ENCODE measurements around the gene CCDC88C.

The CCDC88C gene

DNA sequence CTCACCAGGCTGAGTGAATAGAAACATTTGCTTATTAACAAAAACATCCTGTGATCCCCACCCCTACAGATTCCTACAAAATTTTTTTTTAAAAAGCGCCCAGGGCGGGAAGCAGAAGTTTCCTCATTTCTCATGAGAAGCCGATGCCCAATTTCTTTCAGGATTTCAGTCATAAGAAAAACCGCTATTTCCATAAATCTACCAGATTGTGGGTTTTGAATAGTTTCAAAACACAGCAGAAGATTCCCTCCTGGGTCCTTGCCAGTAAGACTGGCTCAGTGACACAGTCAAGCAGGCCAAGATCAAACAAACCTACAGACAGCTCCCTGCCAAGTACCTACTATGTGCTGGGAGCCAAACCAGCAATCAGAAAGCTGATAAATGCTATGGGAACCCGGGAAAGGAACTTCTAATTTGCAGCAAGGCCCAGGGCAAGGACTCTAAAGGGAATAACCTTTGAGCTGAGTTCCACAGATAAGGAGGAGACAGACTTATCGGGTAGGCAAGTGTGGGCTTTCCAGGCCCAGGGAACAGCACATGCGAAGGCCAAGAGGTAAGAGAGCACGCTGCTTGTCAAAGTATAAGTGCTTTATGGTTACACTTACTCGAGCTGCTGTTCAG, 68.7 kb downstream of the CCDC88C start:
- DNase-seq (ENCODE audit: low read depth) = no peak

DNA sequence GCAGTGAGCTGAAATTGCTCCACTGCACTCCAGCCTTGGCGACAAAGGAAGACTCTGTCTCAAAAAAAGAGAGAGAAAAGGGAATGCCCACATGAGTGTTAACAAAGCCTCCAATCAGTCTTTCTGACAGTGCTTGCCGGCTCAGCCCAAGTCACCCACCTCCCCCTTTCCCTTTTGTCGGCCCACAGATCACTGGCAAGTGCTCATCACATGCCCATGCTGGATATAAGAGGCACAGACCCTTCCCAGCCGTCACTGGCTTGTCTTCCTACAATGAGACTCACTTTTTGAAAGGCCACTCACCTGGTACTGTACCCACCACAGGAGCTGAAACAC, 70.8 kb downstream of the CCDC88C start:
- no peak for DNase-seq (ENCODE audit: low read depth)

DNA sequence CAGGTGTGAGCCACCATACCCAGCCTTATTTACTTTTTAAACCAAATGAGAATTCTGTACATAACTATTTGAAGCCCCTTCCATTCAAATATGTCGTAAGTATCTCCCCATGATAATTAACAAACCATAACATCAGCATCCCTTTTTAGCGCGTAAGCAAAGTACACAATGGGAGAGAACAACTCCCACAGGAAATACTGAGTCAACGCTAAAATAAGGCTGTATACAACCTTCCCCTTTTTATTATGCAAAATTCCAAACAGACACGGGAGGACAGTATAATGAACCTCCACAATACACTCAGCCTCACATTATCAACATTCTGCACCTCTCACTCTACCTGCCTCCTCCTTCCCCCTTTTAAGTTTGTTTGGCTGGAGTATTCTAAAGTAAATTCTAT, 73.5 kb downstream of the CCDC88C start:
- no peak for DNase-seq (ENCODE audit: low read depth)

DNA sequence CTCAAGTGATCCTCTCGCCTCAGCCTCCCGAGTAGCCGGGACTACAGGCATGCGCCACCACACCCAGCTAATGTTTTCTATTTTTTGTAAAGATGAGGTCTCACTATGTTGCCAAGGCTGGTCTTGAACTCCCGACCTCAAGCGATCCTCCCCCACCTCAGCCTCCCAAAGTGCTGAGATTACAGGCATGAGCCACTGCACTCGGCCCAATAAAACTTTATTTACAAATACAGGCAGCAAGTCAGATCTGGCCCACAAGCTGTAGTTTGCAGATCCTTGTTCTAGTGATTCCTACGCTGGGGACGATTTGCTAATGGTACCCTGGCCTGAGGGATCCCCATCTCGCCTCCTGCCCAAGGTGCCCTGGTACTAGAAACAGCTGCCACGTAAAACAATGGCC, 74.6 kb downstream of the CCDC88C start:
- DNase-seq (ENCODE audit: low read depth) = no peak

DNA sequence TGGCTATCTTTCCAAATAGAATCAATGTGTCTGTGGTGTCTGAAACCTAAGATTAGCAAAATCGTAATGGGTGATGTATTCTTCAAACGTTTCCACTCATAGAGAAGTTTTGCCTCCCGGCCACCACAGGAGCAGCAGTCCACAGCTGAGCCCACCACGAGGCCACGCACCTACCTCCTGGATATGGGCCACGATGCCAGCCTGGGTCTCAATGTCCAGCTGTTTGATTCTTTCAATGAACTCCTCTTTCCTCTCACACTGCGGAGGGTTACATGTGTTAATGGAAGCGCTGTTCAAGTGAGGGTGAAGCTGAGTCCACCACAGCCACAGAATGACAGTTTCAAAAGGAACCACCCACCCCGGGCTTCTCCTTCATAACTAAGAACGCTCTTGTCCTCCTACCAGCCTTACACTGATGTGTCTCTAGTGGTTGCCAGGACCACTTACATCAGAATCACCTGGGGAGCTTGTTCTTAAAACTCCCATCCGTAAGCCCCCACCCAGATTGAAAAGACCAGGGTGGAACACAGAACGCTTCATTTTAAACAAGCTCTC, 75.3 kb downstream of the CCDC88C start:
- DNase-seq (ENCODE audit: low read depth) = no peak

DNA sequence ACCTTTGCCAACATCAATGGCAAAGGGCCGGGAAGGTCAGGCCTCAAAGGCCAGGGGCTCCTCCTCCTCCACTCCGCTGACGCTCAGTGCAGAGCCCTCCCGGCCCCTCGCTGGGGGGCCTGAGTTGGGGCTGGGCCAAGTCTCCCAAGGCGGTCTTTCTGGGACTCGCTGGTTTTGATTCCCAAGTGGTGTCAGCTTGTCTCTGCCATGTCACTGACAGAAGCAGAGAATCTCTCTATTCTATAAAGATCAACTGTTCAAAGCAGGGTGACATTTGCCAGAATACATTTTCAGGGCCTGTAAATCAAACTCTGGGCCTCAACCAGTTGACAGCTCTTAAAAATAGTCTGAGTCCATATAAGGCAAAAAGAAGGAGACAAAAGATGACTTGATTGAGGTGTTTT, 75.9 kb downstream of the CCDC88C start:
- DNase-seq (ENCODE audit: low read depth) = no peak

DNA sequence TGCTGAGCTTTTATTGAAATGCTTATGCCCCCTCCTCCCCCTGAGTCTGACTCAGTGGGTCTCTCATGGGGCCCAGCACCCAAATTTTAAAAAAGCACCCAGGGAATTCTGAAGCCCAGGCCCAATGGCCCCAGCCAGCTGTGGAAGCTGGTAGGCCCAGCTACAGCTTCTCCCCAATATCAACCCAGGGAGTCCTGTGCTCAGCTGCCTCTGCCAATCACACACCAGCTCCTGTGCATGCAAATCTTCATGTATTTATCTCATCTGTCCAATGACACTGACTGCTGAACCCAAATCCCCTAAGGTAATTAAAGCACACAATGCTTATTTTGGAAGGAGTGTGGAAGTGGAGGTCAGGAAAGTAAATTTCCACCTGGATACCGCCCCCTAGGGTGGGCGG, 76.3 kb downstream of the CCDC88C start:
- no peak for DNase-seq (ENCODE audit: low read depth)

DNA sequence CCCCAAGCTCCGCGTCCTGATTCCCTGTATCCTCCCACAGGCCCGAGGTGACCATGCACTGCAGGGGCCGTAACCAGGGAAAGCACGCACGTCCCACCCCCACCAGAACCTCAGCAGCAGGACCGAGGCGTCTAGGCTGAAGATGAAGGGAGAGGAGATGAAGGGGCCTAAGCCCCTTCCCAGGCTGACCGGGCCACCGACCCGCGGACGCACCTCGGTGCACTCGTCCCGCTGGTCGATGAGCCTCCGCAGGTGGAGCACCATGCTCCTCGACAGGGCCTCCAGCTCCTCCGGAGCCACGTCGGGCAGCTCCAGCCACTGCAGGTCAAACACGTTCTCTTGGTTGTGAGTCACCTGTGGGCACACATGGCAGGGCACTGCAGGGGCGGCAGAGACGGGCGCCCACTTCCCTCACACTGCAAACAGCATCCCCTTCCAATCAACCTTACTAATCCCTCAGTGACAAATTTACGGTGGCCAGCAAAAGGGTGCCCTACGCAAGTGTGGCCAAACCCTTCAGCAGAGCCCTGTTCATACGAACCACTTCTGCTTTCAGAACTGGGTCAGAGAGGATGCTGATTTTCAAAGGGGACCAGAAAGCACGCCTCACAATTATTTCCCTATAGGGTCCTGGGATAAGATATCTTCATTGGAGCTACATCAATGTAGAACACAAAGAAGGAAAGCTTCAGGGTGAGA, 77.8 kb downstream of the CCDC88C start:
- no peak for DNase-seq (ENCODE audit: low read depth)

DNA sequence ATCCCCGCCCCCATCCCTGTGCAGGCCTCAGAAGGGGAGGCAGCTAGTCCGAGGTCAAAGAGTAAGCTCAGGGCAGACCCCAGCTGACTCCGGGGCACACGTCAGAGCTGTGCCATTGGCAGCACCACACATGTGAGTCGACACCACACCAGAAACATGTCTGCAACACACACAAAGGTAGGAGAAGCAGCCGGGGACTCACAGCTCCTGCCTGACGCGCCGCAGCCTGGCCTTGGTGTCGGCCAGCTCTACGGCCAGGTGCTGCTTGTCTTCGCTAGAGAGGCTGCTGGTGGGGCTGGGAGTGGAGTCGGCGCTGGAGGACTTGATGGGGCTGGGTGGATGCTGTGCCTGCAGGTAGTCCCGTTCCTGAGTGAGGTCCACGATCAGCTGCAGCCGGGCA, 78.5 kb downstream of the CCDC88C start:
- no peak for DNase-seq (ENCODE audit: low read depth)

DNA sequence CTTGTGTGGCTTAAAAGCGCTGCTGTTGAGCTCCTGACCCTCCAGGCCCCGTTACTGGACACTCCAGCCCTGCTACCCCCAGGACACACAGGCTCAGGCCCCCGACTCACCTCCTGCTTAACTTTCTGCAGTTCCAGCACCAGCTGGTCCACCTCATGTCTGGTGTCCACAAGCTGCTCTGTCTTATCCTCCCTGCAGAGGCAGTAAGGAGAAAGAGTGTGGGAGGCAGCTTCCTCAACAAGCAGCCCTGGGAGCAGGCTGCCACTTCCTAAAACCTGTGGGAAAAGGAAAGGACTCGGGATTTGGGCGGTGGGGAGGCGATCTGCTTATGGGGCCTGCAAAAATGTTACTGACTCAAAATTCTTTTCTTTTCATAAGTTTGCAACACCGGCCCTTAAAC, 79.2 kb downstream of the CCDC88C start:
- no peak for DNase-seq (ENCODE audit: low read depth)

DNA sequence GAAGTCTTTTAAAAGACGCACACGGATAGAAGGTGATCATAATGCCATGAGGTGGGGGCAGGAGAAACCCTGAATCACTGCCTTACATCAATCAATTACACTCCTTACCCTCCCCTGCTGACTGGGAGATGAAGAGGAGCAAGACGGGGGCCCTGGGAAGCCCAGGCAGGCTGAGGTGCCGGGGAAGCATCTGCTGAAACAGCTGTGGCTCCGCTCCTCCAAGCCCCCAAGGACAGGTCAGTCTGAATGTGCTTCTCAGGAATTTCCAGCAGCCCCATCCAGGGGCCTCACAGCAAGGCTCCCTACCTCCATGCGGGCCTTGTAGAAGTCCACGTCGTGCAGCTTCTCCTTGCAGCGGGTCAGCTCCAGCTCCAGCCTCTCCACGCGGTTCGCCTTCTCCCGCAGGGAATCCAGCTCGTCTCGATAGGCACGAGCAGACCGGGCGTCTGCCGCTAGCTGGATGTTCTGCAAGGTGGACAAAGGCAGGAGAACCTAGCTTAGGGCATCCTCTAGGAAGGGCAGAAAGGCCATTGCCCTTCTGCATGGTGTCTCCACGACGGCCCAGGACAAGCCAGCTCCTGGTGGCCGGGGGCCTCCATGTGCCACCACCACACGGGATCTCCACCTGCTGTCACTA, 79.8 kb downstream of the CCDC88C start:
- no peak for DNase-seq (ENCODE audit: low read depth)

DNA sequence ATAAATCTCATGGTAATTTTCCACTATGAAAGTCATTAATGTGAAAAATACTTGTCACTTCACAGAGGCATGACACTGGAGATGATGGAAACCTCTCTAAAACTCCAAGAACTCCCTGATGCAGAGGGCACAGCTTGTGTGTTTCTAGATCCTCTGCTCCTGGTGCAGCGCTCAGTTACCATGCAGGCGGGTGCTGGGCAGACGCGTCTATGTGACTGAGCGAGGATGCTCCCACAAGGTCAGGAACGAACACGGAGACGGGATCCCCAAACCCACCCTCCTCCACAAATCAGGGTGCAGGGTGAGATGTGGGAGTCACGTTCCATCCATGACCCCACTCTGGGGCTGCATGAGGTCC, 81.5 kb downstream of the CCDC88C start:
- no peak for DNase-seq (ENCODE audit: low read depth)

DNA sequence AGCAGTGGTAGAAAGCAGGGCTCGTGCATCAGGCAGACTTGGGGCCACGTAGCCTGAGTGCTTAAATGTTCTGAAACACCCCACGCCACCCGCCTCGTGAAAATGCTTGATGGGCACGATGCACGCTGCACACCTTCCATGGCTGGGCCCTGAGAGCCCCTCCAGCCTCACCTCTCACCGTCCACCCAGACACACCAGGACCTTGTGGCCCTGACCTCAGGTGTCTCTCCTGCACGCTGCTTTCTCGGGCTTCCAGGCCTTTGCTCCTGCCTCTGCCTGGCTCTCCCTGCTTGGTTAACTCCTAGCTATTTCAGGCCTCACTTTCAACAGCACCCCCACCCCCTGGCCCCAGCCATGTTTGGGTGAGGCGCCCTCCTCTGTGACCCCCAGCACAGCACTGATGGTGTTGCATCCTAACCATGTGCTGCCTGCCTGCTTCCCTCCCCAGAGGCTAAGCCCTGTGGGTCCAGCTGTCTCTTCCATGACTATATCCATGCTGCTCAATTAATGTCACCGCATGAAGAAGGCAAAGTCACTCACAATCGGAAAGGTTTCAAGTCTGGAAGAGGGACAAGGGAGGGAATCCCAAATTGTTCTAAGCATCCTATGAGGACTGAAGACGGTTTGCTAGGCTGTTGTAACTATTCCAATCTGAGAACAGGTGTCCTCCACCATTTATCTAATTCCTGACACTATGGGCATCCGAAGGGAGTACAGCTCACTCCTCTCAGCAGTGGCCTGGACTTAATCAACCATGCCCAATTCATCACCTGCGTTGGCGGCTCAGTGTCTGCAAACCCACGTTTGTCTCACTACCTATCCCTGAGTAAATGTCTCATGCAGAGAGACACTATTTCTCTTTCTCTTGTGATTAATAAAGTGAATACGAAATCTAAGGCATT, 82.2 kb downstream of the CCDC88C start:
- DNase-seq (ENCODE audit: low read depth) = no peak

DNA sequence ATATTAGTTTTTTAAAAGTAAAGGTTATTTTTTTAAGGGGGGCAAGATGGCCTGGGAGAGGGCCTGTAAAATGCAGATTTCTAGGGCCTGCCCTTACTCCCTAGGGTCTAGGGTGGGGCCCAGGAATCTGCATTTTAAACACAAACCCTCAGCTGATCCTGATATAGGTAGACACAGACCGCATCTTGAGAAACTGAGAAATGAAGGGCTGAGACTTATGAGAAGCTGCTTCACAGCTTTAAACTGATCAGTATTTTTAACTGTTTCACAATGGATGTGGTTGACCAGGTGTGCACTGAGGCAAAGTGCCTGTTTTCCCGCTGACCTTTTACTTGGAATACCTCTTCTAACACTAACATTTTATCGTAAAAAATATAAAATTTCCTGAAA, 84.0 kb downstream of the CCDC88C start:
- DNase-seq (ENCODE audit: low read depth) = no peak

DNA sequence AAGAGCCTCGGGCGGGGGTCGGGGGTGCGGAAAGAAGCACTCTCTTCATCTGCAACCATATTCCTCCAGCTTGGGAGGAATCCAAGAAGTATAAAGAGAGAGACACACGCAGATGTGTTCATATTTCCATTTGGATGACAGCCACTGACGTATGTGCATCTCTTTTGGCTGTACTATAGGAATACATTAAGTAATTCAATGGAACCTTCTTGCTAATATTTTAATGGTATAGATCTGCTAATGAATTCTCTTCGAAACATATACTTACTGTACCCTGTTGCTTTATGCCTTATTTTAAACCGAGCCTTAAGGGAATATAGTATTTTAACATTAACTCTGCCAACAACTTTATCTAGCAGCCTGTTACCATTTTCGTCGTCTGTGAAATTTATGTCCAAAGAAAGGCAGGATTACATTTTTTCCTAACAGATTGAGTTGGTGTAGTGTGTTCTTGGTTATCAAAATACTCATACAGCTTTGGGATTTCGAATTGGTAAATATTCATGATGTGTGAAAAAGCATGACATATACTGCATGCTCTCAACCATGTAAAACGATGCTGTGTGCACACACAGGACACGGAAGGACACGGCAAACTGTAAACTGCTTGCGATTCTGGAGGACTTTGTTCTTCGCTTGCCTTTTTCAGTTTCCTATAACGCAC, 84.5 kb downstream of the CCDC88C start:
- no peak for DNase-seq (ENCODE audit: low read depth)

DNA sequence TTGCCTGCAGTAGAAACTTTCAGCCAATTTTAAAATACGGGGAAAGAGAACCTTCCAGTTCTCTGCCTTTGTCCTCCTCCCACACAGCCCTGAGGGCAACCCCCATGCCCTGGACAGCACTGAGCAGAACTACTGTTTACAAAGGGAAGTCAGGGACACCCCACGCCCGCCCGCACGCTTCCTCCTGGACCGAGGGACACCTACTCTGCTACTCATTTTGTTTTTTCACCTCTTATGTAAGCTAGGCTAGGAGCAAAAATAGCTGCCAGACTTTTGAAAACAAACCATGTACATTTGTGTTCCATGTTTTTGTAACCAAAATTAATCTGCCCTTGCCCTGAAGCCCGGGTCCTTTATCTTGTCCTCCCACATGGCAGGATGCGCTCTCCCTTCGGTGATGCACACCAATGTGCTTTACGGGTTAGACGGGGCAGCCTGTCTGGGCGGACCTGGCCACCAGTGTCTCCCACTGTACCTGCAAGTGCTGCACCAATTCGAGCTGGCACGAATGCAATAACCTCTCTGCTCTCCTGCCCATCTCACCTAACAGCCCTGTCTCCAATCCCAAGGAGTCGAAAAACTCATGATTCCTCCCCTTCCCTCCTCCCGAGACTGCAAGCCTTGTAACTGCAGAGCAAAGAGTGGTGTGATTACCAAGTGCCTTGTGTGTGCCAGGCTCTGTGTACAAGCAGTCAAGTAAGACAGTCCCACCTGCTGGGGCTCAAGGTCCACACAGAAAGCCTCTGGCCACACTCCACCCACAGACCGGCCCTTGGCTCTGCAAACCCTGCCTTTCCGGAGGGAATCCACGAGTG, 85.2 kb downstream of the CCDC88C start:
- DNase-seq (ENCODE audit: low read depth) = no peak

DNA sequence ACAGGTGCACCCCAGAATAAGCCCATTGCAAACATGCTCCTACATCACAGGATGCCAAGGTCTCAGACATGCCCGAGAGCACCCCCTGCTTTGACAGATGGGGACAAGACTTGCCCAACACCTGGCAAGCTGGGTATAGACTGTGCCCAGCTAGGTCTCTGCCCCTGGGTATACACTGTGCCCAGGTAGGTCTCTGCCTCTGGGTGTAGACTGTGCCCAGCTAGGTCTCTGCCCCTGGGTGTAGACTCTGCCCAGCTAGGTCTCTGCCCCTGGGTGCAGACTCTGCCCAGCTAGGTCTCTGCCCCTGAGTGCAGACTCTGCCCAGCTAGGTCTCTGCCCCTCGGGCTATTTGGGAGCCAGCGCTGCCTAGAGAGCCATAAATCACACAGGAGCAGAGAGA, 85.9 kb downstream of the CCDC88C start:
- DNase-seq (ENCODE audit: low read depth) = no peak

DNA sequence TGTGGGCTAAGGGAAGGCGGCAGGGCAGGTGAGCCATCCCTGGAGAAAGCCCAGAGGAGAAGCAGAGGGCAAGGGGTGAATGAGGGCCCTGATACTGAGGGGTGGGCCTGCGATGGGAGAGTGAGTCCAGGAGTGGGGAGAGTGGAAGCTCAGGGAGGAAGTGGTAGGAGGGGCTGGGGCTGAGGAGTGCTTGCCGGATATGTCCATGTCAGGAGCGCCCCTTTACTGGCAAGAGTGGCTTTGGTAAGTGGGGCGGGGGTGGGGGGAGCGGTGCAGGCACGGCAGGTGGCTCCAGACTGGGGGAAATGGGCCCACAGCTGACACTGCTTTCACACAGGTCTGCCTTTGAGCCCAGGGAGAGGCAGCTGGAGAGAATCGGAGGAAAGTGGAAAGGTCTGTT, 86.8 kb downstream of the CCDC88C start:
- no peak for DNase-seq (ENCODE audit: low read depth)

DNA sequence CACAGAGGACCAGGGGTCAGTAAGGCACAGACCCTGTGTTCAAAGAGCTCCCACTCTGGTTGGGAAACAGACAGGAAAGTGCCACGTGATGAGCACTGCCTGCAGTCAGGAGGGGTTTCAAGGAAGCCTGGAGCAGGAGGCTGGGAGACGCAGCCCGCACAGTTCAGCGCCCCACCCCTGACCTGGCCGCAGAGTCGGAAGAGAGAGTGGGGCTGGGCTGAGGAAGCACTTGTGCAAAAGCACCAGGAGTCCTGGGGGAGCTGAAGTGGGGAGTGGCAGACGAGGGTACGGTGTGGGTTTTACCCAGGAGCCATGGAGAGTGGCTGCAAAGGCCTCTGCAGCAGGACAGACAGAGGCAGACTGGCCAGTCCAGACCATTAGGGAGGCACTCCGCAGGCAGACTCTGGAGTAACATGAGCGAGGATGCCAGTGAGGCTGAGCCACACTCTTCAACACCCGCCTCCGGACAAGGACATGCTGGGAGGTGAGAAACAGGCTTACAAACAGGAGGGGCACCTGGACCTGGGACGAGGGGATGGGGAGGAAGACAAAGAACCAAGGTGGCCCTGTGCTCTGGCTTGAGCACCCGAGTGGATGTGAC, 87.4 kb downstream of the CCDC88C start:
- DNase-seq (ENCODE audit: low read depth) = no peak

DNA sequence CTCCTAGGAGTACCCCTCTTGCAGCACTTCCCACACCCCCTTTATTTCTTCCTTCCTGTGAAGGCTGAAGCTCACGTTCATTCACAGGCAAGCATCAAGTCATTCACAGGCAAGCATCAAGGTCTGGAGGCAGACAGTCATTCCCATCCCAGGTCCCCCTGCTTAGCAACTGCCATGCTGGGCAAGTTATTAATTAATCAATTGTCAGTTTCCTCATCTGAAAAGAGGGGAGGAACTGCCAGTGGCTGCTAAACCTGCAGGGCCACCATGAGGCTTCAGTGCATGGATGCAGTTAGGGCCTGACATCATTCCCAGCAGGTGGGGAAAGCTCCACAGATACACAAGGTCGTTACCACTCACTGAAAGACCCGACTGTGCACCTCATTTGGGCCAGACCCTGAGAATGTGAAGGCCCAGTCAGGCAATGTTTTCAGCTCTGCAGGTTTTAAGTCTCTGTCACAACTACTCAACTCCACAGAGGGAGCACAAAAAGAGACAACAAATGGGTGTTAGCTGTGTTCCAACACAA, 88.1 kb downstream of the CCDC88C start:
- DNase-seq (ENCODE audit: low read depth) = no peak

Measured in activated T-cell treated with anti-CD3 and anti-CD28 coated beads for 1 hour (primary cell).